ENCODE measurements around the gene FAM3B.

GRCh38 chr21:41361786-41362604, 45.4 kb downstream of the FAM3B start, which contains the start of gene MX2:
- no peak for TF ChIP-seq CTCF (IDR thresholded peaks at IDR 0.05; ENCODE audit: insufficient read depth, low read length)
- peak; percentile 43; the same call in 1 of the 2 replicates for TF ChIP-seq SPI1 (IDR thresholded peaks at IDR 0.05; ENCODE audit: borderline replicate concordance, low read depth)
